HG03060 (cell line): ENCODE results near the gene ULK4.

Experiments used
- ATAC-seq: cut with Tn5 transposase; IDR thresholded peaks from one replicate; pipeline ENCODE4 v1.9.1; 2021; ENCODE audit warnings: low read depth, moderate number of reproducible peaks; ENCODE audit not compliant: unreplicated experiment

ULK4 gene

DNA sequence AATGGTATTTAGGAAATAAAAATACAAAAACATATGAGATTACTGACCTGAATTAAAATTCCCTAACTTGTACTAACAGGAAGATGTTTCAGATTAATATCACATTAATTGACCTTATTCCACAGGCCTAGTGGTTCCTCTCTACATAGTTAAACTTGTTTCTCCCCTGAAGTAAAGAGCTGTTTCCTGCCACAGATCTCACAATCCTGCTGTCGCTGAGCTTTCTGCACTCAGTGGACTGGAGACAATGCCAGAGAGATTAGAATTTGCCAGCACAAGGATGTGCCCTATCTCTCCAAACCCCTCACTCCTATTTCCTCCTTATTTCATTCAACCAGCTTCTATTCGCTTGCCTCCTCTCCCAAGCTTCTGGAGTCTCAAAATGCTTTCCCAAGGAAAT lies 632.0 kb downstream of the ULK4 start:
- ATAC-seq: no peak

DNA sequence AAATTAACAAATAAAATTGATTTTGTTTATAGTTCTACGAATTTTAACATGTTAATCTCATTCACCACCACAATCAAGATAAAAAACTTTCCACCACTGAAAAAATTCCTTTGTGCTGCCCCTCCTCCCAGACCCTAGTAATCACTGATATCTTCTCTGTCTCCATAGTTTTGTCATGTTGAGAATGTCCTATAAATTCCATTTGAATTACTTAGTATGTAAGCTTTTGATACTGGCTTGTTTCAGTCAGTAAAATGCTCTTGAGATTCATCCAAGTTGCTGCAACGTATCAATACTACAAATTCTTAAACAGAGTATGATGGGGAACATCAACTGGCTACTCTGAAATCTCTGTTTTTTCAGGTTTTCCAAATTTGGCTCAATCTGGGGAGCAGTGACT lies 633.0 kb downstream of the ULK4 start:
- no peak for ATAC-seq

DNA sequence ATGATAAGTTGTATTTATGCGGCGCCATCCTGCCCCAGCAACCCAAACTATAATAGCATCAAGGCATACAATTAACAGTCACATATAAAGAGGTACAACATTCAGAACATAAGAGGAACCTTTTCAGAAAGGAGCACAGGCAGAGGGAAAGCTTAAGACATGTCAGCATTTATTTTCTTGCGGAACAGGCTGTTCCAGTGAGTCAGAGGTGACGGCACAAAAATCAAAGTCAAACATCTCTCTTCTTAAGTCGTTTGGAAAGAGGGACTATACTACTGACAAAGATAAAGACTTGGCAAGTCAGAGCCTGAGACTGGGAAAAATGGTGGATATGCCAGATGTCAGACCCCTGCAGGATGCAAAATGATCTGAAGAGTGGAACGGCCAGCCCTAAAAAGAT lies 634.2 kb downstream of the ULK4 start:
- ATAC-seq: no peak

DNA sequence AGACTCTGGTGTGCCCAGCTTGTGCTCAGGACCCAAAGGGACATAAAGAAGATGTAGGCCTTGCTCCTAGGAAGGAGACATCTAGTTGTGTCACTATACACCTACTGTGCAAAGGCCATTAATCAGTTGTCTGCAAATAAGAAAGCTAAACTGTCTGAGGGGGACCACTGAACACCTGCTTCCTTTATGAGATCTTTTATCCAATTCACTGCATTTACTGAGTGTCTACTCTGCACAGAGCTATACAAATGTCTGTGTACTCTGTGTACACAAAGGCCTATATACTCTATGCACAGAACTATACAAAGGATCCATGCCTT lies 637.8 kb downstream of the ULK4 start:
- no peak for ATAC-seq

DNA sequence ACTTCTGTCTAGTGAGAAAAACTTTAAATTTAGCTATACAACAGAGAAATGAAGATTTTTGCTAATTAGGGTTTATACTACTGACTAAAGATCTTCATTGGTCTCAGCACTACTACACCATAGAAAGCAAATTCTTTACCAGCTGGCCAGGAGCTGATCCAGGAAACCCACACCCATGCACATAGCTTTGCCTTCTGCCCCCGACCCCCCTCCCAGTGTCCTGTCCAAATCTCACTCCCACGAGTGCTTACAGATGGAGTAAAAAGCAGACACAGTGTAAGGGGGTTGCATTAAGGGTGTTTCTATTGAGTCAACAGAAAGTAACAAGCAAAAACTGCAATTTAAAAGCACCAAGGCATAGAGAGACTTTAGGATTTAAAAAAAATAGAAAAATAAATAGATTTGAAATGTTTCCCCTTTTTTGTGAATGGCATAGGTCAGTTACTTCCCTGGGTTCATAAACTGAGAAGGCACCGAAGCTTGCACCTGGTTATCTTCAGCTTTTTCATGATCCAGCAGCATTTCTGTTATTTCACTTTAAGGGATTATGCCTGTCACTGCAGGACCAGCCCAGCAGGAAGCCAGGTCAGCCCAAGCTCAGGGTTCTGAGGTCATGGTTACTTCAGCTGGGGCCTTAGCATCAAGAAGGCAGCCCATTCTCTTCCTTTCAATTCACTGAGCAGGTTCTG lies 638.3 kb downstream of the ULK4 start:
- no peak for ATAC-seq

DNA sequence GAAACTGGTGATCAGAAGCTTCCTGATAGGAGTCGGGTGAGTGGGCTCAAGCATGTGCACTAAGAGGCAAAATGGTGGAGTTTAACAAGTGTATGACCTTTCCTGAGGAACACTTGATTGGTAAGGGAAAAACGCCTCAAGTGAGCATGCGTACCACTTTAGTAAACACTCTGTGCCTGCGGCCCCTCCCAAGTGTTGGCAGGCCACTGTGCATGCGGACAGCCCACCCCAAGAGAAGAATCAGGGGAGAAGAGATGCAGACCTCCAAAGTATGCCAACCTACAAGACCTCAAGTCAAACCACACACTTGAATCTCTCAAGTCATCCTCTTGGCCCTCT lies 640.3 kb downstream of the ULK4 start:
- ATAC-seq: no peak

DNA sequence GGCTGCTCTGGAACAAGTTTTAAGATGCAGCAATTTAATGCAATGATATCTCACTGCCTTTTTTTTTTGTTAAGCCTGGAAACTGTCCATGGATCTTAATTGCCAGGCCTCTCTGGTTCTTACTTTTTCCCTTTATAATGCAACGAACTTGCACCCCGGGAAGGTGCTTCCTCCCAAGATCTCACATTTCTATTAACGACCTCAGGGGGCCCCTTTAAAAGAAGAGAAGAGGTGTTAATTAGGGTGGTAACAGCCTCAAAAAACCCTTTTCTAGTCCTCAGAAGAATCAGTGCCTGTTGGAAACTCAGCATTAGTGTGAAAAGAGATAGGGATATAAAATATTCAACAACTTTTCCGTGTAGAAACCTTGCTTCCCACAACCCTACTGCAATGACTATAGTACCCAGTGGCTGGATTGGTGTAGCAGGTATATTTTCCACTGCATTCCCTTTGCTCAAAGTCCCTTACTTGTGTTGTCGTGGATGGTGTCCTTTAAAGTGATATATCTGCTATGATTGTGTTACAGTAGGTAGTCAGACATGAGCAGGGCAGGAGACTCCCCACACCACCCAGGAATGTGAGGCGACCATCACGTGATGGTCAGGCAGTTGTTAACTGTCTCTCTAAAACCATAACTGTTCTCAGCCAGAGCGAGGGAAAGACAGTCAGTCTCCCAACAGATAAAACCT lies 640.8 kb downstream of the ULK4 start:
- no peak for ATAC-seq

DNA sequence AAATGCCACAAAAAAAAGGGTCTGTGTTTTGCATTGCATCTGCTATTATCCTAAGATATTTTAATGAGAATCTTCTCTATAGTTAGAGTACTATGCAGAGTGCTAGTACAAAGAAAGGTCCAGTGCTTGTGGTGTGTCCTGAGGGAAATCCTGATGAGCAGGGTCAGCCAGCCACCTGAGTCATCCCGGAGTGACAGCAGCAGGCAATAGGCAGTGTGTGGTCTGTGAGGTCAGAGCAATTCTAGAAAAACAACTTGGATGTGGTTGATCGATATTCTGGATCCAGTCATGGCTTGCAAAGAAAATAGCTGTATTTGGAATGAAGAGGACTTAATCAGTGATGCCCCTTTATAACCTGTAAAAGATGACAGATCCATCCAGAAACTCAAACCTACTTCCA lies 643.4 kb downstream of the ULK4 start:
- ATAC-seq: no peak

DNA sequence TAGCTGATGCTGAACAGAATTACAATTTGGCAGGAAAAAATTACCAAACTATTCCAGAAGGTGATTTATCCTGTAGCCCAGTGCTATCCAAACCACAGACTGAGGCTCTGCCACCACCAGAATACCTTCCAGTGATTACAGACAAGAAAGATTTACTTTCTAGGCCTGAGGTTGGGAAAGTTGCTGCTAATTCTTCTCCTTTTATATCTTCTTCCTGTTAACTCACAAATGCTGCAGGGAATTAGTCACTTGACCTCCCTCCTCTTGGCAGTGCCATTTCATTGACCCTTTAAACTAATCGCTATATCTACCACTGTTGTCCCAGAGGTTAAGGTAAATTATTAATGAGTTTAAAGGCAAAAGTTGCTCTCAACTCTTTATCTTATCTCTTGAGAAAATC lies 644.2 kb downstream of the ULK4 start:
- no peak for ATAC-seq

DNA sequence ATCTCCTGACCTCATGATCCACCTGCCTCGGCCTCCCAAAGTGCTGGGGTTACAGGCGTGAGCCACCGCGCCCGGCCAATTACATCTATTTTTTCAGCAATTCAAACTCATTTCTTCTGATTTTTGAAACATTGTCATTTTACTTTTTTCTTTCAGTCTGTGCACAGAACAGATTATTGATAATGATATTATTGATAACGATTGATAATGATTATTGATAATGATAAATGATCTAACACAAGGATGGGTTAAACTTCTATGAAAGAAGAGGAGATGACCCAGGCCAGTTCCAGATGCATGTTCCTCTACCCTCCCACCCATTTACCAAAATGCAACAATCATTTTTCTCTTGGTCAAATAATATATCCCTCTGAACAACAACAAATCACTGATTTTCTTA lies 644.6 kb downstream of the ULK4 start:
- no peak for ATAC-seq

DNA sequence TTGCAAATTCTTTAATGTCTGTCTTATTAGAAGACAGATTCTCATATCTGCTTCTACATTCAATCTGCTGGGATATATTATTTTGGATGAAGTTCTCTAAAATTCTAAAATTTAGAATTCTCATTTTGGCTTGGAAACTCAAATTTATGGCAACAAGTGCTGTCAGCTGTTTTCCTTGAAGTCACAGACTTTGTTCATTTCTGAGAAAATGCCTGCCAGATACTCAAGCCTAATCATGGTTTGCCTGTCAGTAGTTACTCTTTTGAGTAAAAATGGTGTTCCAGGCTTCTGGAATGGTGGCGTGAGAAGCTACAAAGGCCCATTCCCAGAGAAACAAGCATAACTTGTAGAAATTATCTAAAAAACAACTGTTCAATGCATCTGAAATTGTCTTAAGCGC lies 646.8 kb downstream of the ULK4 start:
- ATAC-seq: no peak

DNA sequence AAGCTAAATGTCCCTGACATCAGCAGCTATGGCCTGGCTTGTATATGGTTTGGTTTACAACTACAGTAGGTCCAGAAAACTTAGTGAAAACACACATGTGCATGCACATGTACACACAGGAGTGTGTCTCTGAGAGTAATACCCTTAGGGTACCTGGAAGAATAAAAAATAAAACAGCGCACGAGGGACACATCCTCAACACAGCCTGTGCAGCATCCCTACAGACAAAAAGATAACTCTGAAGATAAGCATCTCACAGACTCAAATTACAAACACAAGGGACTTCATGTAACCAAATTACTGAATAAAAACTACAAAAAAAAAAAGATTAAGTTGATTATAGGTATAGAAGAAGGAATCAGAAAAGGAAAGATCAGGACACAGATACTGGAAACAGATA lies 653.8 kb downstream of the ULK4 start:
- ATAC-seq: no peak

DNA sequence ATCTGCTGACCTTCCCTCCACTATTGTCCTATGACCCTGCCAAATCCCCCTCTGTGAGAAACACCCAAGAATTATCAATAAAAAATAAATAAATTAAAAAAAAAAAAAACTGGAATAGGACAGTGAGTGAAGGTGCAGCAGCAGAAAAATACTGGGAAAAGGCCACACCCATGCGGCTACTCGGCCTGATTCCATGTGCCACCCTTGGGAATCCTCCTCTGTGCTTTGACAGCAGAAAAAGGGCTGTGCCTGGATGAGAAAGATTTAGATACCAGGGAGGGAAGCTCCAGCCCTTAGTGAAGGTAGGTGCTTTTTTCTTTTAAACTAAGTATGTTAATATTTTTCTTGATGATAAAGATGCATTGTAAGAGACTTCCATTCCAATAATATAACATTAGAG lies 654.8 kb downstream of the ULK4 start:
- ATAC-seq: no peak

DNA sequence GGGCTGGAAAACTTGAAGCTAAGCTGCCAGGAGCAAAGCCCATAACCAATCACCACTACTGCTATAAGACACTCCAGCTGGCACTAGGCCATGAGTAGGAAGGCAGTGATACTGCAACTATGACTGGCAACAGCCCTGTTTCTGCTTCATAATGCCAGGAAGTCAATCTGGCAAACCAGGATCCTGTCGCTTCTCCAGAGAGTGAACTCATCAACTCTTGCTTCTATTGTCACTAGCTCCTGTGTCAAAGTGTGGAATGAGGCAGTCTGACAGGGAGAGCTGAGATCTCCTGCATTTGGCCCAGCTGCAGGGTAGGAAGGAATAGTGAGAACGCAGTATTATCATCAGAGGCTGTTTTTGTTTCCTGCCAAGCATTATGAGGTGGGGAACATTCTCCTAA lies 657.3 kb downstream of the ULK4 start:
- ATAC-seq: no peak

DNA sequence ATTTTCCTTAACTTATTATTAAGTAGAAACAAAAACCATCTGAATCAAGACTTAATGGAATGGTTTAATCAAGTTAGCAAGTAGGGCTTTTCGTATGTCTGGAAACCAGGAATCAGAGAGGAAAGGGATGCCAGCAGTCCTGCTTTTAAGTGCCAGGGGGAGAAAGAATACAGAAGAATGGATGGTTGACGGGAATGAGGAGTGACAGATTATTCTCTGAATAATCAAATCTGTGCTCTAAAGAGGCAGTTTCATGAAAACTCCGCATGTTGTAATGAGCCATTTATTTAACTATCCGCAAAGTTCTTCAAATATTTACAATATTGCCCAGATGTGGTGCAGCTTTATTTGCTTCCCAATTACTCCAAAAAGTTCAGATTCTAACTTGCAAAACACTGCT lies 659.6 kb downstream of the ULK4 start:
- ATAC-seq: no peak

DNA sequence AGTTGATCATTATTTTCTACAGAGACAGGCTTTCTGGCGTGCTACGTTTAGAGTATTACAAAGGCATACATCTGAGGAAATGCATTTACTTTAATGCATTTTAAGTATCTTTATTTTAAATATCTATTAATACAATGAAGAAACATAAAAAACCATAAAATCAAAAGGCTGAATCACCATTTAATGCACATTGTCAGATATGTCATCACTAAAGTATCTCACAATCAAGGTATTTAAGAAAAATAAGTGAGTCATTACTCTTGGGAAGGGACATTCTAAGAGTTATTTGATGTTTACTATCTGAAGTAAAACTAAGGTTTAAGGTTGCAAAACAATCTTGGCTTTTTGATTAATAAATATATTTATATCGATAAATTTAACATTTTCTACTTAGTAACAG lies 660.4 kb downstream of the ULK4 start:
- ATAC-seq: no peak

DNA sequence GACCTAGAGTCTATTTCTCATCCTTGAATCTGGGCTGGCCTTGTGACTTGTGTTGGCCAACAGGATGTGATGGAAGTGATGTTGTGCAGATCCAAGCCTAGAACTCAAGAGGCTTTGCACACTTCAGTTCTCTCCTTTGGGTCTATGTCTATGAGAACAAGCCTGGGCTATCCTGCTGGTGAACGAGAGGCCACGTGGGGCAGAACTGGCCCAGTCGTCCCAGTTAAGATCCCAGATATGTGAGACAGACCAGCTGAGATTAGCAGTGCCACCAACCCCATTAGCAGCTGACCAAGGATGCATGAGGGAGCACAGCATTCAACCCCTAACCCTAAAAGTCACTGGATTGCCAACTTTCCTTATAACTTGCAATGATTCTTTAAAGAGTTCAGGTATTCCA lies 662.9 kb downstream of the ULK4 start:
- ATAC-seq: no peak

DNA sequence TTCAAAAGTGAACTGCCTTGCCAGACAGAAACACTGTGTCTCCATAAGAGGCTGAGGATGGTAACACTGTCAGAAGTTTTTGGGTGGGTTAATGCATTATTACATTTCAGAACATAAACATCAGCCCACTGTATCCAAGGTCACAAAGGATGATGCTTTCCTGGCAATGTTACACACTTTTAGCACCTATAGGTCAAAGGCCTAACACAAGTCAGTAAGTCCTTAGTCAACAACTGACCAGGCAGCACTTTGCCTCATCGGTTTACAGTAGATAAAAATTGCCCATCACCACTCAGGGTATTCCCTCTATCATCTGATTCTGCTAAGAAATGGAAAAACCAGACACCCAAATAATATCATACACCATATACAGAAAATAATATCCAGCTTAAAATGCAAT lies 664.2 kb downstream of the ULK4 start:
- no peak for ATAC-seq

DNA sequence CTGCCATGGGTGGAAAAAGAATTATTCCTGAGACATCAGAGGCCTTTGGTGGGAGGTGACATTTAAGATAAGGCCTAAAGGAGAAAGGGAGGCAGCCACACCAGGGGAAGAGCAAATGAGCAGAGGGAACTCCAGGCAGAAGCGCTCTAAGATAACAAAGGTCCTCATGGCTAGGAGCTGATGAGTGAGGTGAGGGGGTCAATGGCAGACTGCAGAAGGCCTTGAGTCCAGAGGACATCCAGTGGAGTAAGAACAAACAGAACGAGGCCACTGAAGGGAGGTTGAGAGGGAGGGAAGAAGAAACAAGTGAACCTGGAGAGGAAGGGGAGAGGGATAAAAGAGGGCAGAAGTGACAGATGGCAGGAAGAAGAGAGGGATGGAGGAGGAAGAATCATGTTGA lies 665.3 kb downstream of the ULK4 start:
- no peak for ATAC-seq

DNA sequence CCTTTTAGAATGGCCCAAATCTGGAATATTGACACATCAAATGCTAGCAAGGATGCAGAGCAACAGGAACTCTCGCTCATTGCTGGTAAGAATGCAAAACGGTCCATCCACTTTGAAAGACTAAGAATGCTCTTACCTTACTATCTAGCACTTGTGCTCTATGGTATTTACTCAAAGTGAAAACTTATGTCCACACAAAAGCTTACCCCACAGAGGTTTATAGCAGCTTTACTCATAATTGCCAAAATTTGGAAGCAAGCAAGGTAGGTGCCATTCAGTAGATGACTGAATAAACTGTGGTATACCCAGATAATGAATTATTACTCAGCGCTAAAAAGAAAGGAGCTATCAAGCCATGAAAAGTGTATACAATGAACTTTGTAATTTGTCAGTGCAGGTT lies 666.2 kb downstream of the ULK4 start:
- ATAC-seq: no peak

DNA sequence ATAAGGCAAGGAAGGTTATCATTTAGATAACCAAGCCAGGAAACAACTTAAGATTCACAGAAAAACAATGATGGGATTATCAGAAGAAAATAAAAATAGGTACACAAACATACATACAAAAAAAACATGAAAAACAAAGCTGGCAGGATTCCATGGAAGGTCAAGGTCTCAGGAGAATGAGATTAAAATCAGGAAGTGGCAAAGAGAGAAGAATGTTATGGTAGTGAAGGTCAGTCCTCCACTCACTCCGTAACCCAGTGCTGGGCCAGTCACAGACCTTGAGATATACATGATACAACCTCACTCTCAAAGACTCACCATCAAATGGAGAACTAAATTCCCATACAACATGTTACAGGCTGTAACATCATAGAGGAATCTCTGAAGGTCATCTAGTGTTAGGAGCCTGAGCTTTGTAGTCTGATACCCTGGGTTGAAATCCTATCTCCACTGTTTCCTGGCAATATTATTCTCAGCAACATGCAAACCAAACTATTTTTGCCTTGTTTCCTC lies 668.7 kb downstream of the ULK4 start:
- no peak for ATAC-seq

DNA sequence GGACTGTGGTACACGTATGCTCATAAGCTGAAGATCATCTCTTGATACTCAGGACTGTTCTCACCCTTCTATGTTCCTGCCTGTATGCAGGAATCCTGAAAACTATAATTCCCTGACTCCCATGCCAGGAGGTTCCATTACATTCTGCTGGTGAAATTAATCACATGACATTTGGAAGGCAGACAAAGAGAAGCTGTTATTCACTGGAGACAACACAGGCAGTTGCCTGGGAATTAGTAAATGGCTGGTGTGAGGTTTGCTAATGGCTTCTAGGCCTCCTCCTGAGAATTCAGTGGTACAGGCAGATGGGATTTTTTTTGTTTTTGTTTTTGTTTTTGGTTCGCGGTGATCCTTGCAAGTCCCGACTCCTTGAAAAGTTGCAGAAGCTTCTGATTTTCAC lies 671.2 kb downstream of the ULK4 start:
- no peak for ATAC-seq

DNA sequence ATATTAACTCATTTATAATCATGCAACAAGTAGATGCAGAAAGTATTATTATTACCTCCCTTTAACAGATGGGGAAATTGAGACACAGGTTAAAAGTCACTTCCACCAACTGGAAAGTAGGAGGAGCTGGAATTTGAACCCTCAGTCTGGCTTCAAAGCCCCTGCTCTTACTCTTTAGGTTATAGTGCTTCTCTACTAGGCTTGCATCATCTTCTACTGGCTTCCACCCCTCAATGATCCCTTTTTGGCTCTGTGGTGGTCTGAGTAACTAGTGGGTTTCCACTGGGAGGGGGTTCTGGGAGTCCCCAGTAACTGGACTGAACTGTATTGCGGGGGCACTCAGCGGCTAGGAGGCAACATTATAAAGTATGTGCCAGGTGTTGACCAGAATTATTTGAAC lies 671.6 kb downstream of the ULK4 start:
- ATAC-seq: no peak
